GM21717 (cell line): Measurements from ENCODE around the gene AKAP12.

Experiments
- ATAC-seq: cut with Tn5 transposase; IDR thresholded peaks from one replicate; pipeline ENCODE4 v1.9.1; 2021; ENCODE audit warnings: mild to moderate bottlenecking, moderate library complexity; ENCODE audit not compliant: unreplicated experiment

Gene AKAP12

GRCh38 chr6:151239603-151240035 is at the start of gene AKAP12:
AKAP12 (plus strand) TSS chr6:151239967; CDS start chr6:151240563, 596 bp downstream.
- ATAC-seq = no peak

GRCh38 chr6:151191527-151191926 is 48.2 kb upstream of the AKAP12 start:
- no peak for ATAC-seq

GRCh38 chr6:151196555-151196954 is 43.2 kb upstream of the AKAP12 start:
- no peak for ATAC-seq

GRCh38 chr6:151197556-151197955 is 42.2 kb upstream of the AKAP12 start:
- no peak for ATAC-seq

GRCh38 chr6:151199991-151200390 is 39.8 kb upstream of the AKAP12 start:
- no peak for ATAC-seq

GRCh38 chr6:151205721-151206600 is 33.8 kb upstream of the AKAP12 start:
- no peak for ATAC-seq

GRCh38 chr6:151207674-151208073 is 32.1 kb upstream of the AKAP12 start:
- no peak for ATAC-seq

GRCh38 chr6:151209071-151209831 is 30.5 kb upstream of the AKAP12 start:
- no peak for ATAC-seq

- no peak for ATAC-seq
Observed at GRCh38 chr6:151211075-151211474, 28.7 kb upstream of the AKAP12 start.

GRCh38 chr6:151213352-151213751 is 26.4 kb upstream of the AKAP12 start:
- ATAC-seq = no peak

GRCh38 chr6:151215999-151216398 is 23.8 kb upstream of the AKAP12 start:
- ATAC-seq = no peak

- no peak for ATAC-seq
Observed at GRCh38 chr6:151216804-151217203, 23.0 kb upstream of the AKAP12 start.

GRCh38 chr6:151219192-151219591 is 20.6 kb upstream of the AKAP12 start:
- no peak for ATAC-seq

- no peak for ATAC-seq
Observed at GRCh38 chr6:151224076-151224475, 15.7 kb upstream of the AKAP12 start.

- ATAC-seq = no peak
Observed at GRCh38 chr6:151225919-151226318, 13.8 kb upstream of the AKAP12 start.

- ATAC-seq = no peak
Observed at GRCh38 chr6:151228788-151229400, 10.9 kb upstream of the AKAP12 start.

GRCh38 chr6:151229401-151230276 is 10.1 kb upstream of the AKAP12 start:
- ATAC-seq = no peak

GRCh38 chr6:151230277-151230577 is 9.5 kb upstream of the AKAP12 start:
- no peak for ATAC-seq

GRCh38 chr6:151232899-151233298 is 6.9 kb upstream of the AKAP12 start:
- ATAC-seq = no peak

- ATAC-seq = no peak
Observed at GRCh38 chr6:151233731-151234130, 6.0 kb upstream of the AKAP12 start.
